Transverse colon (tissue), 4 donors: ENCODE data around the gene DAB2.

ENCODE experiments used
- EP300 ChIP-seq: sonication (generic); formaldehyde crosslinking; IDR thresholded peaks from one replicate; pipeline ENCODE4 v1.6.1; 2017; ENCODE audit warnings: antibody characterized with exemption, low read depth
- POLR2A ChIP-seq: fragments of 450-650 bp; IDR thresholded peaks from one replicate; pipeline ENCODE4 v1.6.1; 2016; ENCODE audit warnings: antibody characterized with exemption, mild to moderate bottlenecking, moderate library complexity
- POLR2AphosphoS5 ChIP-seq, 3 donors: sonication (generic); formaldehyde crosslinking; IDR thresholded peaks; one replicate each; pipeline ENCODE4 v1.6.1; 2016; ENCODE audit warnings: antibody characterized with exemption in 3 of 3
- TF ChIP-seq, protein P1 (sequence below), 5 experiments: fragments of 200-600 bp in 3 of 5; fragments of 450-650 bp in 2 of 5; sonication (generic) in 3 of 5; IDR thresholded peaks; 1 replicate in 2 of 5; 2 replicates in 3 of 5; pipeline ENCODE4 v1.5.1; 2016 to 2017; ENCODE audit warnings: antibody characterized with exemption in 5 of 5, inconsistent platforms in 3 of 5, mild to moderate bottlenecking in 2 of 5, moderate library complexity in 1 of 5

DNA sequence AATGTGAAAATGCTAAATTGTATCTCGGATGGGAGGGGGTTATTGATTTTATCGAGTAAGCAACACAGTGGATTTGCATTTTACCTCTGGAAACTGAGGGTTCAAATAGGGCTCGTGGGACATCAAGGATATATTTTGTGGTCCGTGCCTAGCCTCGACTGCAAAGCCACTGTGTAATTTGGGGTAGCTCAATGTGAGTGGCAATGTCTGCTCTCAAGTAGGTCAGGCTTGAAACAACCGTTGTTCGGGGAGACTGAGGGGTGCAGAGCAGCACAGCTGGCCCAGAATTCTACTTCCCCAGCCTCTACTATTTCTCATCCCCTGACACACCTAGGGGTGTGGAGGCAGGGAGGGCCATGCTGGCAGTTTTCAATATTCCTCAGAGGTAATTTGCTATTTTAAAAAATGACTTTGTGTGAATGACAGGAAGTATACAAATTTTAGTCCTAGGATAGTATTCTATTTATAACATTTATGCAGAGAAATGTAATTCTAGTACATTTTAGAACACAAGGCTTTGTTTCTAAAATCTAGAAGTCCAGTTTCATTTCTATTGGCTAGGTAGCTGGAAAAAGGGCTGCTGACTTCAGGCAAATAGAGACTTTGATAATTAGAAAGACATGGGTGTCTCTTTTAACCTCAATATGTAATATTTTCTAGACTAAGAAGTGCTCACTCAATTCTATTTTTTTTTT lies 1.4 kb upstream of the DAB2 start:
- TF ChIP-seq POLR2AphosphoS5 (IDR thresholded peaks at IDR 0.05) (no peak), POLR2A (no peak), EP300 (no peak)
- TF ChIP-seq, protein P1, sequence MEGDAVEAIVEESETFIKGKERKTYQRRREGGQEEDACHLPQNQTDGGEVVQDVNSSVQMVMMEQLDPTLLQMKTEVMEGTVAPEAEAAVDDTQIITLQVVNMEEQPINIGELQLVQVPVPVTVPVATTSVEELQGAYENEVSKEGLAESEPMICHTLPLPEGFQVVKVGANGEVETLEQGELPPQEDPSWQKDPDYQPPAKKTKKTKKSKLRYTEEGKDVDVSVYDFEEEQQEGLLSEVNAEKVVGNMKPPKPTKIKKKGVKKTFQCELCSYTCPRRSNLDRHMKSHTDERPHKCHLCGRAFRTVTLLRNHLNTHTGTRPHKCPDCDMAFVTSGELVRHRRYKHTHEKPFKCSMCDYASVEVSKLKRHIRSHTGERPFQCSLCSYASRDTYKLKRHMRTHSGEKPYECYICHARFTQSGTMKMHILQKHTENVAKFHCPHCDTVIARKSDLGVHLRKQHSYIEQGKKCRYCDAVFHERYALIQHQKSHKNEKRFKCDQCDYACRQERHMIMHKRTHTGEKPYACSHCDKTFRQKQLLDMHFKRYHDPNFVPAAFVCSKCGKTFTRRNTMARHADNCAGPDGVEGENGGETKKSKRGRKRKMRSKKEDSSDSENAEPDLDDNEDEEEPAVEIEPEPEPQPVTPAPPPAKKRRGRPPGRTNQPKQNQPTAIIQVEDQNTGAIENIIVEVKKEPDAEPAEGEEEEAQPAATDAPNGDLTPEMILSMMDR (IDR thresholded peaks at IDR 0.05) = no peak
